ENCODE data around the gene CFAP90.

GRCh38 chr5:7878381-7878873 lies 27.5 kb upstream of the CFAP90 start:
- TF ChIP-seq POLR2AphosphoS5 (IDR thresholded peaks at IDR 0.05; ENCODE audit: insufficient read depth, low read depth, low read length) (no peak), CTCF (IDR thresholded peaks at IDR 0.05; ENCODE audit: extremely low read depth in 1 of 2, insufficient read depth in 1 of 2, low read depth in 1 of 2, low read length in 2 of 2) (no peak), POLR2A (IDR thresholded peaks at IDR 0.05; ENCODE audit: low read depth, low read length) (no peak), EZH2 (IDR thresholded peaks at IDR 0.05; ENCODE audit: borderline replicate concordance, low read depth, low read length, severe bottlenecking) (no peak), MYC (IDR thresholded peaks at IDR 0.05; ENCODE audit: low read depth, low read length) (no peak), MAX (IDR thresholded peaks at IDR 0.05; ENCODE audit: insufficient read depth, insufficient read length) (no peak)

Measured in endothelial cell of umbilical vein (primary cell).